M059J (cell line): ENCODE results near the gene PTPRD. TPM values are rescaled to one million over a fixed set of nuclear protein-coding genes. Genes with fewer than 3 reads are reported as not detected.
"Not testable (repeated sequence)": the region's sequence is repeated elsewhere in the genome, so short reads cannot be mapped to it uniquely, and the experiment has no call there.

ENCODE experiments used
- DNase-seq: peaks from one replicate; pipeline ENCODE4 v3.0.0-alpha.2; 2012; ENCODE audit warnings: low read depth
- total RNA-seq: library from RNA; depleted of rRNA; stranded (reverse); fragments of >200 nt; shearing (Covaris generic); gene quantifications from 2 replicates; pipeline ENCODE4 v1.2.3, GENCODE V29; 2014

Gene PTPRD
- total RNA-seq, 1 experiment from 2014 or later: not detected

- no peak for DNase-seq
These were observed 1887.2 kb downstream of the PTPRD start for GRCh38 chr9:8725635-8726034.

DNA sequence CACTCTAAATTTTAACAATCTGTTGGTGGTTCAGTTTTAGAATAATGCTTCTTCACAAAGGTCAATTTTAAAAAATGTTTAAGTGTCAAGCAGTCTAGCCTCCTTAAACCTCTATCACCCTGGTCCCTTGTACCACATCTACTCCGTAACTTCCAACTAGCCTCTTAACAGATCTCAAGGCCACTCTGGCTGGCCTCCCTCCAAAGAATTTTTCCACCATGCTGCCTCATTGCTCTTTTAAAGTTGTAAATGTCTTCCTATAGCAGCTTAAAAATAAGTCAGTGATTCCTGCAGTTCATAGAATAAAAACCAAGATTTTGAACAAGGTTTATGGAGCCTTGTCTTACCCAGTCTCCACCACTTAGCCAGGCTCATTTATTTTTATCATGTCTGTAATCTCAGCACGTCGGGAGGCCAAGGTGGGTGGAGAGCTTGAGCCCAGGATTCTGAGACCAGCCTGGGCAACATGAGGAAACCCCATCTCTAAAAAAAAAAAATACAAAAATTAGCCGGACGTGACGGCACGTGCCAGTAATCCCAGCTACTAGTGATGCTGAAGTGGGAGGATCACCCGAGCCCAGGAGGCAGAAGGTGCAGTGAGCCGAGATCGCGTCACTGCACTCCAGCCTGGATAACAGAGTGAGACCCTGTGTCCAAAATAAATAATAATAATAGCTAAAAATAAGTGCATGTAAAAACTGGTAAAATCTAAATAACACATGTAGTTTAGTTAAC, 1888.4 kb downstream of the PTPRD start:
- no peak for DNase-seq

DNA sequence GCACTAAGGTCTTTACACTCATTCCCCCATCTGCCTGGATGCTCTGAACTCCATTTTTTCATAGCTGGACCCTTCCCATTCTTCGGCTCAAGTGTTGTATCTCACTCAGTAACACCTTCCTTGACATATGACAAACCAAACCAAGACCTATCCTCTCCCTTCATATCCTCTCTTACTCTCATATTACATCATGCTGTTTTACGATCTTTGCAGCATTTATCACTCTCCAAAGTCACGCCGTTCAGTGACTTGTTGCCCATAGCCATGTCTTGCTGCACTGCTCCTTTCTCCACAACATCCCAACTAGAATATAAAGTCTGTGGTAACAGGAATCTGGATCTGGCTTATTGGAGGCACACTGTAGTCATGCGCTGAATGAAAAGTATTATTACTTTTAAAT, 1889.6 kb downstream of the PTPRD start:
- no peak for DNase-seq

DNA sequence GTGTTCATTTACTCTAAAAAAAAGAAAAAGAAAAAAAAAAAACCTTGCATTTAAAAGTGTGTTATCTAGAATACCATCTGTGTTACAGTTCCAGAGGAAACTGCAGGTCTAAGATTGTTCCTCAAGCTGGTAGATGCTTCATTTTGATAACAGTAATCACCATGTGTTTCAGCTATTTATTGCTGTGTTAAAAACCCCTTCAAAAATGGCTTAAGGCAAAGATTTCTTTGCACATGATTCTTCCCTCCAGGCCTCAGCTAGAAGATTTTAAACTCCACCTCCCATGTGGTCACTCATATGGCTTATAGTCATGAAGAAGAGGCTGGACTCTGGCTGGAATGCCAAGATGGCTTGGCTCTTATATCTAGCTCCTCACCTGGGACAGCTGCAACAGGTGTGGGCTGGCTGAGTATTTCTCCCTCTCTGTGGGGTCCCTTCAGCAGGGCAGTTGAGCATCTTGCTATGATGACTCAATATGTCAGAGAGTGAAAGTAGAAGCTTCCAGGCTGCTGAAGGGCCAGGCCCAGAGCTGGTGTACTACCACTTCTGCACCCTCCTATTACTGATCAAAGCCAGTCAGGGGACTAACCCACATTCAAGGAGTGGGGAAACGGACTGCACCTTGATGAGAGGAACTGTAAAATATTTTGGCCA, 1892.8 kb downstream of the PTPRD start:
- no peak for DNase-seq

DNA sequence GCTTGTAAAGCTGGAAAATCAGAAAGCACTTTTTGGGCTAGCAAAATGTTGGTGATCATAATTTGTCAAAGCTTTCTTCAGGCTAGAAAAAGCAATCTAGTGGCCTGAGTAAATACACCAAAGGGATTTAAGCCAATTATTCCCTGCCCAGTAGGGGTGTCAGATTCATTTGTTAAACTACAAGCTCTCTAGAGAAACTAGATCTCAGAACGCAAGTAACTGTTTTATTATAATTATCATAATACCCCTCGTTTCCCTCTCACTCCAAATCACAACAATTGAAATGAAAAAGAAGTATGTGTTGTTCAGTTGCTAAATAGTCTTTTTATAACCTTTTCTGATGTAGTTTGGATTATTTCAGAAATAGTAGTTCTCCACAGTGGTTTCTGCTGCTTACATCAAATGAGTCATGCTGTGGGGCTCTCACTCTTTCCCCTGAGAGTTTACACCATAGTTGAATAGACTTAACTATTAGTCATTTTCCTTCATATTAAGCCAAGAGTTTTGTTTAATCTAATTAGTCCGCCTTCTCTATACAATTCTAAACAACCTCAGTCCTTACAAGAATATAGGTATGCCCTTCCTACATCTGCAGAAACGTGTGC, 1894.6 kb downstream of the PTPRD start:
- no peak for DNase-seq

- no peak for DNase-seq
These were observed 1895.7 kb downstream of the PTPRD start for GRCh38 chr9:8717146-8717545.

DNA sequence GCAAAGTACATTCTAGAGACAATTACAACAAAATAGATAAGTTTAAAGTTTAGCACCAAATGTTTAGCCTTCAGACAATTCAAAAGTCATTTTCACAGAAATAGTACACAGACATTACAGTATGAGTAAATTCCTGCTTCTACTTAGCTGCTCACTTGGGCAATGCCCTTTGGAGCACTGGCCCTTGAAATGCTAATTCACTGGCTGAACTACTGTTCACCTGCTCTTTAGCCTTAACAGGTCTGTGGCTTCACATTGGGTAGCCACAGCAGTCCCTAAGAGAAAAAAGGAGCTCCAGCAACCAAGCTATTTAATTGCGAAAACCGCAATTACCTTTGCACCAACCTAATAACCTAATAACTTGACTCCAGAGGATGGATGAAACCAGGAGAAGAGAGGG, 1897.0 kb downstream of the PTPRD start:
- no peak for DNase-seq

DNA sequence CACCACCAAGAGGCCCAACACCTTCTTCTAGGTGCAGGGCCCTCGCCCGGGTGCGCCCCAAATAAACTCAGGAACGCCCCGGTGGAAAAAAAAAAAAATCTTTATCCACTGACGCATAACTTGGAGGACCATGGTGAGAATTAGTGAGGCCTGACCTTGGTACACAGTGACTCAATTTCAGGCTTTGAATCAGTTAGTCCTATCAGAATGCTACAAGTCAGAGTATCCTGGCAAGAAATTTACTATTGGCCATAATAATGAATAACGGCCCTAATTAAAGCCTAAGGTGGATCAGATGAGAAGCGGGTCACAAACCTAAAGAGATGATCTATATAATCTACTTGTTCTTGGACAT, 1899.0 kb downstream of the PTPRD start:
- no peak for DNase-seq

- DNase-seq: no peak
These were observed 1899.5 kb downstream of the PTPRD start for GRCh38 chr9:8713149-8713810.

DNA sequence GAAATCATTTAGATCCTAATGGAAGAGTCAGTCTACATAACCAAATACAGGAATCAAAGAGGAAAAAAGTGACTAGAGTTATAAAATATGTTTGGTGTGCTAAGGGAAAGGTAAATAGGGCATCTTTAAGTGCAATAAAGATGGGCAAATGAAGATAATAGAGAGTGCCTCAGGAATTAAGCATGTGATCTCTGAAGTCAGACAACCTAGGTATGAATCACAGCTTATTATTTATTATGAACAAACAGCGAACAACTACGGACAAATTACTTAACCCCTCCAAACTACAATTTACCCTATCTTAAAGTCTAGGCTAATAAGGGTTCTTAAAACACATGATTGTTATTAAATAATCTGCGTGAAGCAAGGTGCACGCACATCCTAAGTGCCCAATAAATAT, 1903.1 kb downstream of the PTPRD start:
- DNase-seq: no peak

- no peak for DNase-seq
These were observed 1904.1 kb downstream of the PTPRD start for GRCh38 chr9:8708728-8709127.

DNA sequence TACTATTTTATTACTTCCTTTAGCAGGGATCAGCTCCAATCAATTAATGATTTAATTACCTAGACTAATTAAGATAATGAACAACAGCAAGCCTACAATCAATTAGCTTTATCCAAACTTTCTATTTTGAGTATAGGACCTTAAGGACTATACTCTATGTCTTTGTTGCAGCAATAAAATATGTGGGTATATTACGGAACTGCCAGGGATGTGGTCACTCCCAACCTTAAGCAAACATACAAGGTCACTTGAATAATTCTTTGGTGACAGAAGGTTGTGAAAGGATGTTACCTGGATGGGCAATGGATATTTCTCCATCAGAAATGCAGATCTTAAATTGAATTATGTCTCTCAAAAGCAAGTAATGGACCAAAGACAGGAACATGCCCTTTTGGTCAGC, 1905.8 kb downstream of the PTPRD start:
- no peak for DNase-seq

DNA sequence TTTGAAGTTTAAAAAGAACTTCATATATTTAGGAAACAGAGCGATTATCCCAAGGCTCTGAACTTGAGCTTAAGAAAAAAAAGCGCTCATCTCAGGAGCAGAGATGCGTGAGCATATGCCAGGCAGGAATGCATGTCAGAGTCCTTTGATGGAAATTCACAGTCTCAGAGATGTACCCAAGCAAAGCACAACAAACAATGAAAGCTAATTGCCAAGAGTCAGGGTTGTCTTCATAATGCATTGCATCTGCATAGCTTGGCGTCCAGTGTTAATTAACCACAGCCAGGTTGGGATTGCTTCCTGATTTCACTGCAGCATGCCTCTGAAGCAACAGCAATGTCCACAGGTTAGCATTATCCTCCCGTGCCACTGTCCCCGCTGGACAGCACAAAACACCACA, 1906.3 kb downstream of the PTPRD start:
- DNase-seq: no peak

- no peak for DNase-seq
These were observed 1906.9 kb downstream of the PTPRD start for GRCh38 chr9:8705861-8706260.

- DNase-seq: no peak
These were observed 1908.9 kb downstream of the PTPRD start for GRCh38 chr9:8703904-8704303.

DNA sequence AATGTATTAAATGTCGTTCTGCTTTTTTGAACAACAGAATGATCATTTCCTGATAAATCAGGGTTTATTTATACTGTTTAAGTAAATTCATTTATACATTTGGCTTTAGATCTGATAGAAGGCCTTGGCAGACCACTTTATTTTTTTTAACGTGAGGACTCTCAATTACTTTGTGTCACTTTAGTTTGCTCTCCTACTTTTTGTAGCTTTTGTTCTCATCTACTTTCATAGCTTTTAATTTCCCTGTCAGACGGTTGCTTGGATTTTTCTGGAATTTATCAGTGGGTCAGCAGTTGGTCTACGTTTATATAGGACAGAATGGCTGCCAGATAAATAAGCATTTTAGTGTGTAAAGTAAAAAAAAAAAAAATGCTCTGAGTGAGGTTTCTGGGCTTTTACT, 1910.9 kb downstream of the PTPRD start:
- no peak for DNase-seq

- DNase-seq: not testable (repeated sequence)
These were observed 1915.2 kb downstream of the PTPRD start for GRCh38 chr9:8697565-8697964.

GRCh38 chr9:8696516-8696915, 1916.3 kb downstream of the PTPRD start:
- no peak for DNase-seq

DNA sequence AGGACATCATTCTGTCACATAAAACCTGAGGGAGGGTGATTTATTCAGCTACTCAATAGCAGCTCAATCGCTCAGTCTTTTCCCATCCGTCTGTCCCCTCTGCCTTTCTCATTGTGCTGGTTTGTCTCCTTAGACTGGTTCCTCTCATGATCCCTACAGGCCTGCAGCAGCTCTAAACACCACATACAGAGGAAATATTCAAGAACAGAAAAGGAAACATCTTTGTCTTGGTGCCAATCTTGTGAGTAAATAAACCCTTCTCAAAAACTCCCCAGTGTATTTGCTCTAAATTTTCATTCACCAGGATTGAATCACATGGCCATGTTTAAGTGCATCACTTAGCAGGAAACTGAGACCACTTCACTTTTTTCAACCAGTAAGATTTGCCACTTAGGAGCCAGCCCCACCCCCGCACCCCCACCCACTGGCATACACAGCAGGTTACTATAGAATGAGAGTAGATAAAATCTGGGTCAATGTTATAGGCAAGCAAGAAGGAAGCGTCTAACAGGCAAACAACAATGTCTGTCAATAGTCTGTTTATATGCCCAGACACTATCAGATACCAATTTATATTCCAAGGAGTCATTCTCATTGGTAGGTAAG, 1917.7 kb downstream of the PTPRD start:
- DNase-seq: no peak

DNA sequence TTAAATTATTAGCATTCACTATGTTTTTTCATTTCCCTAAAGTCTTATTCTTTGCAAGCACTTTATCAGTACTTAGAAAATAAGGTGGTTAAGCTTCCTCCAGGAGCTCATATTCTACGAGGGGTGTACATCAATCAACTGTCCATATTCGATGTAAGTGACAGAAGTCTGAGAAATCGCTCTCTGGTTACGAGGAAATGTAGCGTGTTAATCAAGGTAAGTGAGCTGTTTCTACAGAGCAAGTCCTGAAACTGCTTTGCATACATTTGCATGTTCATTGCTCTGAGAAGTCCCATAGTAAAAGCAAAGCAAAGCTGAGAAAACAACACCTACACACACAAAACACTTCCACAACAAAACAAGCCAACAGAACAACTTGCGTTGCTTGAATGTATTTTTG, 1919.3 kb downstream of the PTPRD start:
- no peak for DNase-seq

GRCh38 chr9:8686516-8686915, 1926.3 kb downstream of the PTPRD start:
- no peak for DNase-seq

DNA sequence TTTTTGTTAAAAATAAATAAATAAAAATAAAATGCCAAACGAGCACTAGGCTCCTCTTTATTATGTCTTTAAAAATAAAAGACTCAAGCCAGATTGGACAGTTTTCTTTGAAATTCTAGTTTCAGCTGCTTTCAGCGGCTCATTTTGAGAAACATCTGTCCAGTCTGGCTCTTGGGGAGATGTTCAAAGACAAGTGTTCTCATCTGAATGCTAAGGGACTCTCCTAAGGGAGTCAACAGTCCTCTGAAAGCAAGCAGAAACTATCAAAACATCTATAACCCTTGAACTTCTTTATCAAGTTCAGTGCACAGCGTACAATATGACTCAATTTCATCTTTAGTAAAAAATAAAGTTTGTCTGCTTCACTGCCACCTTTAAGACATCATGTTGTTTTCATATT, 1927.0 kb downstream of the PTPRD start:
- DNase-seq: no peak
